IMR-90 (cell line): Measurements from ENCODE around the gene LDLRAD4. TPM values are rescaled to one million over a fixed set of nuclear protein-coding genes. Genes with fewer than 3 reads are reported as not detected.

Experiments
- ATAC-seq: fragments of 200-7000 bp; cut with Tn5 transposase; 2 replicates; pipeline ENCODE4 v1.9.1; 2020; ENCODE audit warnings: low read depth, mild to moderate bottlenecking, moderate library complexity
- BruUV-seq: library from RNA; stranded (reverse); fragments of 400-500 nt; replicated peaks from 2 replicates; lab custom pipeline; 2021; lab: Mats Ljungman, UMichigan
- CTCF ChIA-PET: fragments of 300-600 bp; formaldehyde crosslinking; extraction: SDS; loops from one replicate; lab custom pipeline; 2021; ENCODE audit warnings: antibody characterized with exemption; lab: Yijun Ruan, JAX
- POLR2A ChIA-PET: fragments of 300-600 bp; sonication (Branson Sonifier 250); formaldehyde crosslinking; loops from one replicate; lab custom pipeline; 2022; ENCODE audit warnings: antibody characterized with exemption; ENCODE audit not compliant: unreplicated experiment; lab: Charles Lee
- DNase-seq: peaks from one replicate; pipeline ENCODE4 v3.0.0; 2013
- H2AFZ ChIP-seq: replicated peaks from 2 replicates; pipeline ENCODE3; 2013; ENCODE audit warnings: low read length, mild to moderate bottlenecking; ENCODE audit not compliant: poor library complexity
- H2AK5ac ChIP-seq: 2 replicates; pipeline ENCODE4 v1.6.1; 2013; ENCODE audit warnings: low read depth, low read length, inconsistent platforms
- H2AK9ac ChIP-seq: replicated peaks from 2 replicates; pipeline ENCODE3; 2013; ENCODE audit warnings: mild to moderate bottlenecking, low read depth, low read length, moderate library complexity; ENCODE audit not compliant: poor library complexity
- H2BK120ac ChIP-seq: 2 replicates; pipeline ENCODE4 v1.6.1; 2013; ENCODE audit warnings: low read depth, low read length, inconsistent platforms
- H2BK15ac ChIP-seq: 3 replicates; pipeline ENCODE4 v1.6.1; 2013; ENCODE audit warnings: low read depth, low read length, inconsistent platforms
- H2BK20ac ChIP-seq: 2 replicates; pipeline ENCODE4 v1.6.1; 2013; ENCODE audit warnings: low read depth, mild to moderate bottlenecking, inconsistent platforms, low read length, moderate library complexity
- H2BK5ac ChIP-seq: 2 replicates; pipeline ENCODE4 v1.6.1; 2013; ENCODE audit warnings: mild to moderate bottlenecking, low read depth, low read length, inconsistent platforms; ENCODE audit not compliant: poor library complexity, severe bottlenecking
- H3K14ac ChIP-seq: replicated peaks from 2 replicates; pipeline ENCODE4 v1.6.1; 2013; ENCODE audit warnings: low read depth, low read length, inconsistent platforms
- H3K18ac ChIP-seq: 2 replicates; pipeline ENCODE4 v1.6.1; 2013; ENCODE audit warnings: low read depth, low read length, control low read depth
- H3K23ac ChIP-seq: 2 replicates; pipeline ENCODE4 v1.6.1; 2013; ENCODE audit warnings: low read depth, low read length, inconsistent platforms
- H3K27ac ChIP-seq: 2 replicates; pipeline ENCODE4 v1.5.1; 2013; ENCODE audit warnings: mild to moderate bottlenecking, control low read depth, low read length; ENCODE audit not compliant: insufficient read depth
- H3K27me3 ChIP-seq: 2 replicates; pipeline ENCODE4 v1.6.1; 2013; ENCODE audit warnings: low read length; ENCODE audit not compliant: control insufficient read depth, insufficient read depth
- H3K36me3 ChIP-seq: 2 replicates; pipeline ENCODE4 v1.6.1; 2013; ENCODE audit warnings: low read length, mixed read lengths; ENCODE audit not compliant: control insufficient read depth, insufficient read depth
- H3K4ac ChIP-seq: 2 replicates; pipeline ENCODE4 v1.6.1; 2013; ENCODE audit warnings: low read depth, low read length, inconsistent platforms
- H3K4me1 ChIP-seq: 2 replicates; pipeline ENCODE4 v1.6.1; 2013; ENCODE audit warnings: low read length, mixed read lengths; ENCODE audit not compliant: control insufficient read depth, insufficient read depth
- H3K4me2 ChIP-seq: 2 replicates; pipeline ENCODE4 v1.6.1; 2013; ENCODE audit warnings: low read depth, mild to moderate bottlenecking, control low read depth, low read length, moderate library complexity
- H3K4me3 ChIP-seq: 2 replicates; pipeline ENCODE4 v1.5.1; 2013; ENCODE audit warnings: low read depth, mild to moderate bottlenecking, control low read depth, low read length, moderate library complexity; ENCODE audit not compliant: insufficient read depth
- H3K56ac ChIP-seq: 2 replicates; pipeline ENCODE4 v1.6.1; 2013; ENCODE audit warnings: low read length, inconsistent platforms; ENCODE audit not compliant: insufficient read depth; ENCODE audit errors: extremely low read depth
- H3K79me1 ChIP-seq, 2 experiments: 2 replicates each; pipeline ENCODE4 v1.6.1; 2013; ENCODE audit warnings: low read length in 2 of 2, inconsistent platforms in 1 of 2, low read depth in 1 of 2
- H3K9ac ChIP-seq: 2 replicates; pipeline ENCODE4 v1.6.1; 2013; ENCODE audit warnings: low read depth, low read length, control low read depth
- H3K9me1 ChIP-seq: 2 replicates; pipeline ENCODE4 v1.6.1; 2013; ENCODE audit warnings: low read length, inconsistent platforms; ENCODE audit not compliant: insufficient read depth
- H3K9me3 ChIP-seq: 2 replicates; pipeline ENCODE4 v1.6.1; 2013; ENCODE audit warnings: low read length; ENCODE audit not compliant: control insufficient read depth, insufficient read depth
- H4K20me1 ChIP-seq: 2 replicates; pipeline ENCODE4 v1.6.1; 2013; ENCODE audit warnings: low read length, inconsistent platforms; ENCODE audit not compliant: insufficient read depth
- H4K5ac ChIP-seq: 2 replicates; pipeline ENCODE4 v1.6.1; 2013; ENCODE audit warnings: mild to moderate bottlenecking, low read depth, low read length, control low read depth
- H4K8ac ChIP-seq, 2 experiments: 2 replicates each; pipeline ENCODE4 v1.6.1; 2013; ENCODE audit warnings: low read depth in 2 of 2, low read length in 2 of 2, control low read depth in 1 of 2, inconsistent platforms in 1 of 2
- H4K91ac ChIP-seq: 2 replicates; pipeline ENCODE4 v1.6.1; 2013; ENCODE audit warnings: low read depth, low read length, inconsistent platforms; ENCODE audit not compliant: insufficient read depth
- BHLHE40 ChIP-seq: fragments of 150-350 bp; IDR thresholded peaks from 2 replicates; pipeline ENCODE4 v1.6.1; 2016; ENCODE audit warnings: mild to moderate bottlenecking, low read depth, low read length
- CEBPB ChIP-seq: IDR thresholded peaks from 2 replicates; pipeline ENCODE4 v1.6.1; 2012; ENCODE audit warnings: low read depth, low read length, improper control_type of control experiment
- CHD1 ChIP-seq: IDR thresholded peaks from 2 replicates; pipeline ENCODE4 v1.6.1; 2012; ENCODE audit warnings: low read depth, low read length, improper control_type of control experiment
- FOS ChIP-seq: fragments of 150-350 bp; IDR thresholded peaks from 2 replicates; pipeline ENCODE4 v1.6.1; 2016; ENCODE audit warnings: low read depth, low read length
- MAFK ChIP-seq: IDR thresholded peaks from 2 replicates; pipeline ENCODE4 v1.6.1; 2012; ENCODE audit warnings: low read depth, low read length, improper control_type of control experiment
- MAZ ChIP-seq: IDR thresholded peaks from 2 replicates; pipeline ENCODE4 v1.6.1; 2012; ENCODE audit warnings: low read depth, mild to moderate bottlenecking, low read length, improper control_type of control experiment, moderate library complexity, borderline replicate concordance
- MXI1 ChIP-seq: IDR thresholded peaks from 2 replicates; pipeline ENCODE4 v1.6.1; 2012; ENCODE audit warnings: low read depth, mild to moderate bottlenecking, low read length, moderate library complexity, borderline replicate concordance
- NFE2L2 ChIP-seq: fragments of 150-350 bp; IDR thresholded peaks from 2 replicates; pipeline ENCODE4 v1.6.1; 2016; ENCODE audit warnings: low read depth, mild to moderate bottlenecking, low read length
- POLR2A ChIP-seq: IDR thresholded peaks from 2 replicates; pipeline ENCODE4 v1.6.1; 2012; ENCODE audit warnings: mild to moderate bottlenecking, low read depth, low read length
- RAD21 ChIP-seq: IDR thresholded peaks from 2 replicates; pipeline ENCODE4 v1.6.1; 2012; ENCODE audit warnings: low read length, improper control_type of control experiment
- RCOR1 ChIP-seq: IDR thresholded peaks from 2 replicates; pipeline ENCODE4 v1.6.1; 2012; ENCODE audit warnings: mild to moderate bottlenecking, low read length, improper control_type of control experiment; ENCODE audit not compliant: insufficient replicate concordance
- RFX5 ChIP-seq: IDR thresholded peaks from 2 replicates; pipeline ENCODE4 v1.8.0; 2012; ENCODE audit warnings: low read depth, mild to moderate bottlenecking, low read length, moderate library complexity
- SMC3 ChIP-seq: fragments of 150-350 bp; IDR thresholded peaks from 2 replicates; pipeline ENCODE4 v1.6.1; 2016; ENCODE audit warnings: low read depth, mild to moderate bottlenecking, antibody characterized with exemption, low read length, moderate library complexity
- WGBS, 2 experiments: methylation state at CpG; one replicate each; pipeline versions ENCODE4 v1.1.5 to v1.1.7; 2013; ENCODE audit warnings: missing lambda C conversion rate in 2 of 2; ENCODE audit not compliant: insufficient read length in 1 of 2; ENCODE audit errors: extremely low coverage in 2 of 2; 5-methylcytosine and 5-hydroxymethylcytosine counted together
- dilution Hi-C: fragments of 300-500 bp; cut with HindIII; formaldehyde crosslinking; loops from one replicate; pipeline ENCODE4 v1.14.3; 2018; ENCODE audit warnings: low sequenced_read_pairs; ENCODE audit not compliant: unreplicated experiment
- in situ Hi-C: fragments of 300-500 bp; cut with MboI; formaldehyde crosslinking; loops from 3 replicates; pipeline ENCODE4 v1.14.3; 2019; ENCODE audit warnings: low sequenced_read_pairs, inconsistent platforms, mixed read lengths
- intact Hi-C: fragments of 100-400 bp; cut with micrococcal nuclease; formaldehyde crosslinking; loops from 2 replicates; pipeline ENCODE4 v1.10.0; 2022
- polyA plus RNA-seq, 3 experiments: library from polyadenylated mRNA; depleted of rRNA; stranded (reverse); fragments of >200 nt; gene quantifications; 2 replicates each; pipeline ENCODE4 v1.2.3, GENCODE V29; 2012; ENCODE audit warnings: low replicate concordance in 1 of 3
- total RNA-seq: library from RNA; depleted of rRNA; stranded (reverse); fragments of >200 nt; gene quantifications from 2 replicates; pipeline ENCODE4 v1.2.3, GENCODE V29; 2012
- TF ChIP-seq, protein P1 (sequence below): fragments of 150-350 bp; IDR thresholded peaks from 2 replicates; pipeline ENCODE4 v1.6.1; 2016; ENCODE audit warnings: low read depth, mild to moderate bottlenecking, low read length, moderate library complexity, borderline replicate concordance
- TF ChIP-seq, protein P2 (sequence below): conservative IDR thresholded peaks from 2 replicates; pipeline ENCODE4 v1.5.1; 2012; ENCODE audit warnings: mild to moderate bottlenecking, low read depth, low read length, improper control_type of control experiment
- TF ChIP-seq, protein P3 (sequence below): fragments of 150-350 bp; IDR thresholded peaks from 2 replicates; pipeline ENCODE4 v1.6.1; 2017; ENCODE audit warnings: mild to moderate bottlenecking, antibody characterized with exemption, low read length, low read depth

LDLRAD4 gene
- total and polyA plus RNA-seq, 2 of the 4 experiments (the other 2 are of a cell fraction): not detected

DNA sequence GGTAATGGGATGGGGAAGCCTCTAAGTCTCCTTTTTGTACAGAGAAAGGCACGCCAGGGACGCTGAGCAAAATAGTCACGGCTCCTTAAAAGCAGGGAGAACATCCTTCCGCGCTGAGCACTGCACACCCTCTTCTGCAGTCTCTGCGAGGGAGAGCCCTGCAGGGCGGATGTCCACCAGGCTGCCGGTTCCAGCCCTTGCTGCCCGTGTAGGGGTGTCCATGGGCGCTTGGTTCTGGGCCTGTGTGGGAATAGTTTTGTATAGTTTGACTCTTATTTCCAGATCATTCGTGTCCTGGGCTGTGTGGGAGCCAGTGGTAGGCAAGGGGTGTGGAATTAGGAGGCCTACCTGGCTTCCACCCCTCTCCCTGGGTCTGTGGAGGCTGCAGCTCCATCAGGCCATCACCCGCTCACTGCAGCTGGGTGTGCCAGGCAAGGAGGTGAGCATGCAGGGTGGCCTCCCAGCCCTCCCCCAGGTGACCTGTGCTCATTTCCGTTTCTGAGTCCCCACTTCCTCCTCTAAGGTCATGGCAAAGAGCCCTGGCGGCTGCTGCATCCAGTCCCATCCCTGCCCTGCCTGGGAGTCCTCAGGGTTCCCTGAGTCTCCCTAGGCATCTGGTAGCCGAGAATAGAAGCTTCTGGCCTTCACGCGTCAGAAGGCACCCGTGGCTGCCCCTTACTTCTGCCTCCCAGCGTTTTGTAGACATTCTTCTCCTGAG lies 202.6 kb downstream of the LDLRAD4 start:
- Histone ChIP-seq H3K4me2 (no peak overlapping the region), H3K56ac (no peak overlapping the region), H2AFZ (no peak overlapping the region), H3K36me3 (no peaks in the 10 kb centered on the region), H3K4ac (no peak overlapping the region), H4K91ac (no peak overlapping the region), H3K4me1 (no peaks in the 10 kb centered on the region), H3K27me3 (no peaks in the 10 kb centered on the region), H3K9me1 (no peaks in the 10 kb centered on the region), H3K9ac (no peak overlapping the region), H4K5ac (no peak overlapping the region), H3K79me1 (no peaks in the 10 kb centered on the region), H2AK9ac (no peak overlapping the region), H3K18ac (no peak overlapping the region), H2BK5ac (no peak overlapping the region), H3K14ac (no peak overlapping the region), H3K23ac (no peak overlapping the region), H2BK20ac (no peak overlapping the region), H2BK15ac (no peak overlapping the region), H3K9me3 (no peaks in the 10 kb centered on the region), H4K8ac (no peak overlapping the region), H3K27ac (no peak overlapping the region), H4K20me1 (no peaks in the 10 kb centered on the region), H2BK120ac (no peak overlapping the region), H3K4me3 (no peak overlapping the region), H2AK5ac (no peak overlapping the region)
- in situ Hi-C loops (no loop called here), dilution Hi-C loops (no loop called here), intact Hi-C loops (no loop called here)
- POLR2A ChIA-PET: no interaction called here
- WGBS, 2 experiments: 88% methylated on average over 6 of the region's 19 CpGs; no CpG with 5 or more reads in 1 of the 2 experiments
- DNase-seq (no peak), ATAC-seq (no peak)
- TF ChIP-seq NFE2L2 (no peak), FOS (no peak), MXI1 (no peak), CEBPB (no peak), MAZ (no peak), BHLHE40 (no peak), POLR2A (no peak), RFX5 (no peak), CHD1 (no peak), MAFK (no peak), RCOR1 (no peak), SMC3 (no peak), RAD21 (no peak)
- TF ChIP-seq, protein P1, sequence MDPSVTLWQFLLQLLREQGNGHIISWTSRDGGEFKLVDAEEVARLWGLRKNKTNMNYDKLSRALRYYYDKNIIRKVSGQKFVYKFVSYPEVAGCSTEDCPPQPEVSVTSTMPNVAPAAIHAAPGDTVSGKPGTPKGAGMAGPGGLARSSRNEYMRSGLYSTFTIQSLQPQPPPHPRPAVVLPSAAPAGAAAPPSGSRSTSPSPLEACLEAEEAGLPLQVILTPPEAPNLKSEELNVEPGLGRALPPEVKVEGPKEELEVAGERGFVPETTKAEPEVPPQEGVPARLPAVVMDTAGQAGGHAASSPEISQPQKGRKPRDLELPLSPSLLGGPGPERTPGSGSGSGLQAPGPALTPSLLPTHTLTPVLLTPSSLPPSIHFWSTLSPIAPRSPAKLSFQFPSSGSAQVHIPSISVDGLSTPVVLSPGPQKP: no peak
- TF ChIP-seq, protein P2, sequence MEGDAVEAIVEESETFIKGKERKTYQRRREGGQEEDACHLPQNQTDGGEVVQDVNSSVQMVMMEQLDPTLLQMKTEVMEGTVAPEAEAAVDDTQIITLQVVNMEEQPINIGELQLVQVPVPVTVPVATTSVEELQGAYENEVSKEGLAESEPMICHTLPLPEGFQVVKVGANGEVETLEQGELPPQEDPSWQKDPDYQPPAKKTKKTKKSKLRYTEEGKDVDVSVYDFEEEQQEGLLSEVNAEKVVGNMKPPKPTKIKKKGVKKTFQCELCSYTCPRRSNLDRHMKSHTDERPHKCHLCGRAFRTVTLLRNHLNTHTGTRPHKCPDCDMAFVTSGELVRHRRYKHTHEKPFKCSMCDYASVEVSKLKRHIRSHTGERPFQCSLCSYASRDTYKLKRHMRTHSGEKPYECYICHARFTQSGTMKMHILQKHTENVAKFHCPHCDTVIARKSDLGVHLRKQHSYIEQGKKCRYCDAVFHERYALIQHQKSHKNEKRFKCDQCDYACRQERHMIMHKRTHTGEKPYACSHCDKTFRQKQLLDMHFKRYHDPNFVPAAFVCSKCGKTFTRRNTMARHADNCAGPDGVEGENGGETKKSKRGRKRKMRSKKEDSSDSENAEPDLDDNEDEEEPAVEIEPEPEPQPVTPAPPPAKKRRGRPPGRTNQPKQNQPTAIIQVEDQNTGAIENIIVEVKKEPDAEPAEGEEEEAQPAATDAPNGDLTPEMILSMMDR: no peak
- TF ChIP-seq, protein P3, sequence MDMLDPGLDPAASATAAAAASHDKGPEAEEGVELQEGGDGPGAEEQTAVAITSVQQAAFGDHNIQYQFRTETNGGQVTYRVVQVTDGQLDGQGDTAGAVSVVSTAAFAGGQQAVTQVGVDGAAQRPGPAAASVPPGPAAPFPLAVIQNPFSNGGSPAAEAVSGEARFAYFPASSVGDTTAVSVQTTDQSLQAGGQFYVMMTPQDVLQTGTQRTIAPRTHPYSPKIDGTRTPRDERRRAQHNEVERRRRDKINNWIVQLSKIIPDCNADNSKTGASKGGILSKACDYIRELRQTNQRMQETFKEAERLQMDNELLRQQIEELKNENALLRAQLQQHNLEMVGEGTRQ: no peak
- BruUV-seq: no TSS peak
- CTCF ChIA-PET: no interaction called here
